Hematopoietic multipotent progenitor cell treated with erythropoietin and hydrocortisone succinate and interleukin-3 and kit ligand, for 8 days (in vitro differentiated cells): Measurements from ENCODE around the gene ZP1.
"Not testable (repeated sequence)": the region's sequence is repeated elsewhere in the genome, so short reads cannot be mapped to it uniquely, and the experiment has no call there.

Experiments
- DNase-seq: peaks from one replicate; pipeline ENCODE4 v3.0.0-alpha.2; 2015

ZP1 gene

DNA sequence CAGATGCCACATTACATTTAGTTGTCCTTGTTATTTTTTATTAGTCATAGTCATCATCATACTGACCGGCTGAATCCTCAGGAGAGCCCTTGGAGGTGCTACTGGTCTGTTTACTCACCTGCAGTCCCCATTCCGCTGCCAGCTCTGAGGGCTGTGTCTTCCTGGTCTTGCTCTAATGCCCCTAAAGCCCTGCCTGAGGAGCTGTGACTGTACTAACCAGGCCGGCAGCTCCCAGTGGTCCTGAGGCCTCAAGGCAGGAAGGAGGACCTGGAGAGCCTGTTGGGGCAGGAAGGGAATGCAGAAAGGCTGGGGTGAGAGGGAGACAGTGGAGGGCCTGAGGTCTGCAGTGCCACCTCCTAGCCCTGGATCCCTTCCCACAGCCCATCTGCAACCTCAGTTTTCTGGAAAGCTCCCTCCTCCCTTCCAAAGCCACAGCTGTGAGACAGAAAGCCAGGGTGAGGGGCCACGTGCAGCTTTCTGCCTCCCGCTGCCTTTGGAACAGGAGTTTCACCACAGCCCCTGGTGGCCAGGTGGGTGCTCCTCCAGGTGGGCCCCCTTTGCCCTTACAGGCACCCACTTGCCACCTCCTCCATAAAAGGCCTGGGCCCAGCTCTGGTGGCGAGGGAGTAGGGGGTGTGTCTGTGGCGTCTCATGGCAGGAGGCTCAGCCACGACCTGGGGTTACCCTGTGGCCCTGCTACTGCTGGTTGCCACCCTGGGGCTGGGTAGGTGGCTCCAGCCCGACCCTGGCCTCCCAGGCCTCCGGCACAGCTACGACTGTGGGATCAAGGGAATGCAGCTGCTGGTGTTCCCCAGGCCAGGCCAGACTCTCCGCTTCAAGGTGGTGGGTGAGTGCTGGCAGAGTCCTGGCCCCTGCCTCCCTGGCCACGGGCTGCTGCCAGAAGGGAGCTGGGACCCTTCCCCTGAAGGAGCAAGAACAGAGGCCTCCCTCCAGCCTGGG, at the start of gene ZP1:
Gene ZP1 (plus strand): TSS at position 632 of the 960 bp plus-strand sequence. CDS start 20 bp downstream, at position 652.
- no peak for DNase-seq

- no peak for DNase-seq
These were observed 49.3 kb upstream of the ZP1 start for GRCh38 chr11:60818057-60818456.

DNA sequence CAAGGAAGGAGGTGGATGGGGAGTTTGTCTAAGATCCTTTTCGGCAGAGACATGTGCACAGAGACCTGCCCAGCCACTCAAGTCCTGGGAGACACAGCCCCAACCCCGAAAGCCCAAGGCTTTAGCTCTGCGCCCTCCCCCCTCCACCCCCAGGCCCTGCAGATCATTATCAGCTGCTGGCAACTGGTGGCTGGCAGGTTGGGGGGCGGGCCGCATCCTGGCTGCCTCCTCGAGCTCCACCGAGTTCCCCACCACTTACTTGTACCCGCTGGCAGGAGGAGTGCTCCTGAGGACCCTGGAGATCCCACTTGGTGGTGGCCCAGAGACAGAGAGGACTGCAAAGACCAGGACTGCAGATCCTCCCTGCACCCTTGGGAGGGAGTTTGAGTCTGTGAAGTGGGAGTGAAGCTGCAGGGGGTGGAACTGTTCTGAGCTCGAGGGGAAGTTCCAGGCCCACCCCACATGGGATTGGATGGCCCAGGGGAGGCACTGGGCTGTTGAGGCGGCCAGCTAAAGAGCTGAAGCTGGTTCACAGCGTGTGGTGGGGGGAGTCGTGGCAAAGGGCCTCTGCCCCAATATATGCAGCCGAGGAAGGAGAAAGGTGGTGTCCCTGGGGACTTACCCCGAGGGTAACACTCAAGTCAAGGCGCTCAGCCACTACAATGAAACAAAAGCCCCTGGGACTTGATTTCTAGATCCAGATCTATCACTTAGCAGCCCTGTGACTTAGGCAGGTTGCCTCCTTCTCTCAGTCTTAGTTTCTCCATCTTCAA, 45.3 kb upstream of the ZP1 start:
- DNase-seq: no peak

- DNase-seq: not testable (repeated sequence)
These were observed 43.5 kb upstream of the ZP1 start for GRCh38 chr11:60823745-60824306.

DNA sequence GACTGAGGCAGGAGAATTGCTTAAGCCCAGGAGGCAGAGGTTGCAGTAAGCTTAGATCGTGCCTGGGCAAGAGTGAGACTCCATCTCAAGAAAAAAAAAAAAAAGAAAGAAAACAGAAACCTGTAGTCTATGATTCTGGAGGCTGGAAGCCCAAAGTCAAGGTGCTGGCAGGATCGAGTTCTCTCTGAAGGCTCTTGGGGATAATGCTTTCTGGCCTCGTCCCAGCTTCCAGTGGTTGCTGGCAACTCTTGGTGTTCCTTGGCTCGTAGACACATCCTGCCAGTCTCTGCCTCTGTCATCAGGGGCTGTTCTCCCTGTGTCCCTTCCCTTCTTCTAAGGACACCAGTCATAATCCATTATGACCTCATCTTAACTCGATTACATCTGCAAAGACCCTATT, 42.2 kb upstream of the ZP1 start:
- no peak for DNase-seq

GRCh38 chr11:60825790-60826189, 41.6 kb upstream of the ZP1 start:
- DNase-seq: no peak

GRCh38 chr11:60830478-60831142, 36.7 kb upstream of the ZP1 start:
- DNase-seq: no peak

DNA sequence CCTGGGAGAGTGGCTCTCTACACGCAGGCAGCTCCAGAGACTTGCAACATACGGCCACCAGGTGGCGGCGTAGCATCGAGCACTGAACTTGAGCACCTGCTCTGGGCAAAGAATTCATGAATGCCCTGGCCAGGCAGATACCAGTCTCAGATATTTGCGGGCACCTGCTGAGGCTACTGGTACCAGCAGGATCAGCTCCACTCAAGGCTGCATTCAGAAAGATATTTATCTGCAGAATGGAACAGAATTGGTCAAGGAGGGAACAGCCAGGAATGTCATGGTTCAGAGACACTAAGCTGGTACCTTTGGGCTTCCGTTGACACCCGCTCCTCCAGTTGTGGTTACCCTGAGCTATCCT, 36.2 kb upstream of the ZP1 start:
- DNase-seq: peak; percentile 82

- peak; percentile 39 for DNase-seq
These were observed 35.8 kb upstream of the ZP1 start for GRCh38 chr11:60831501-60832079.

GRCh38 chr11:60834742-60835533, 32.4 kb upstream of the ZP1 start:
- DNase-seq: no peak

DNA sequence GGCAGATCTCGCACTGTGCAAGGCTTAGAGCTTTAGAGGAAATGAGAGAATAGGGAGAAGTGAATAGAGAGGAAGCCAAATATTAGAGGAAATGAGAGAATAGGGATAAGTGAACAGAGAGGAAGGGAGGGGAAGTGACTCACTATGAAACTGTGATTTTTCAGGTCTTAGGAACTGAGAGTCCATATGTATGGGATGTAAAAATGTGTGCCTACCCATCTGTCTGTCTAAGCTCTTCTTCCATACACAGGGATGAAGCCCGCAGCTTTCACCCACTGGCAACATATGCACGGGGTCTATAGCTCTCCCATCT, 31.9 kb upstream of the ZP1 start:
- DNase-seq: no peak

GRCh38 chr11:60836866-60837515, 30.4 kb upstream of the ZP1 start:
- no peak for DNase-seq

DNA sequence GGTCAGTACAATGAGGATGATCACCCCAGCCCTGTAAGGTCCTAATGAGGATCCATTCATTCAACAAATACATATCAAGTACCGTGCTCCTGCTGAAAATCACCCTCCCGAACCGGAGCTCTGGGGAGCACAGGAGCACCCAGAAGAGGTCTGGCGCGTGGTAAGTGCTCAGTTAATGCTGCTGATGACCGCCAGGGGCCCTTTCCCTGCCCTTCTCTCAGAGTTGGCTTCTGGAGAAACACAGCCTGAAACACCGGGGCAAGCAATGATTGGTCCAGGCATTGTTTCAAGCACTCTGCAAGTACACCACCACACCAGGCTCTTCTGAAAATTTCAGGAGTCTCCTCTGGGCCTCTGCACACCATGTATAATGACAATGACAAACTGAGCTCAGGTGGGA, 29.2 kb upstream of the ZP1 start:
- DNase-seq: no peak

DNA sequence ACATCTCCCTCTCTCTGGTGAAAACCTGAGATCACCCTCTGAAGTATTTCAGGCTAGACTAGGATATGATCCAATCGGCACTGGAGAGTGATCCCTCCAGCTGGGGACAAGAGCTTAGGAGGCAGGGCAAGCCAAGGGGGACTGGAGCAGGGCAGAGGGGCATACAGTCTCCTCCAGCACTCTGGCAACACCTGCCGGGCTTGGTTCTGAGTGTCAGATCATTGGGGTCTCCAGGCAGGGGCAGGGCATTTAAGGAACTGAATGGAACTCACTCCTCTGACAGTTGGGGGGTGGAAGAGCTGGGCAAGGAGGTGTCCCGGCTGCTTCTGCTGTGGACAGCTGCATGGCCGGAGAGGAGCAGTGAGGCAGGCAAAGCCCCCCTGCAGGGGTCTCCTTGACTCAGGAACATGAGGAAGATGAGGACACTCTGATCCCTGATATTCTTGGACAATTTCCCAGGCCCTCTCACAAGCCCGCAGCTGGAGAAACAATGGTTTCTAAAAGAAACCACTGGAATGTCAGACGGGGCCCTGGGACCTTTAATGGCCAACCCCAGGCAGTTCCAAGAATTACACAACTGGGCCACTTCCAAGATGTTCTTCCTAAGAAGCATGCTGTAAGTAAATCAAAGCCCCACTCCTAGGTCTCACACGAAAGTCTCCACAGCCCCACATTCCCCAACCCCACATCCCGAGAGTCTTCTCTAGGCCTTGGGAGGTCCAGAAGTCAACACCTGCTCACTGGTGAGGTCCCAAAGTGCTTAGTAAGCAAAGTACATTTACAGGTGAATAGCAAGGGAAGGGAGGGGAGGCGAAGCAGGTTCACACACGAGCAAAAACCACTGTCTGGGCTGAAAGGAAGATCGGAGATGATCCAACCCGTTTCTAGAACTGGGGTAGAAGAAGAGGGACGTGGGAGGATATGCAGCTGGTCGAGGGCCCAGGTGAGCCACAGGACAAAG, 26.6 kb upstream of the ZP1 start:
- no peak for DNase-seq

DNA sequence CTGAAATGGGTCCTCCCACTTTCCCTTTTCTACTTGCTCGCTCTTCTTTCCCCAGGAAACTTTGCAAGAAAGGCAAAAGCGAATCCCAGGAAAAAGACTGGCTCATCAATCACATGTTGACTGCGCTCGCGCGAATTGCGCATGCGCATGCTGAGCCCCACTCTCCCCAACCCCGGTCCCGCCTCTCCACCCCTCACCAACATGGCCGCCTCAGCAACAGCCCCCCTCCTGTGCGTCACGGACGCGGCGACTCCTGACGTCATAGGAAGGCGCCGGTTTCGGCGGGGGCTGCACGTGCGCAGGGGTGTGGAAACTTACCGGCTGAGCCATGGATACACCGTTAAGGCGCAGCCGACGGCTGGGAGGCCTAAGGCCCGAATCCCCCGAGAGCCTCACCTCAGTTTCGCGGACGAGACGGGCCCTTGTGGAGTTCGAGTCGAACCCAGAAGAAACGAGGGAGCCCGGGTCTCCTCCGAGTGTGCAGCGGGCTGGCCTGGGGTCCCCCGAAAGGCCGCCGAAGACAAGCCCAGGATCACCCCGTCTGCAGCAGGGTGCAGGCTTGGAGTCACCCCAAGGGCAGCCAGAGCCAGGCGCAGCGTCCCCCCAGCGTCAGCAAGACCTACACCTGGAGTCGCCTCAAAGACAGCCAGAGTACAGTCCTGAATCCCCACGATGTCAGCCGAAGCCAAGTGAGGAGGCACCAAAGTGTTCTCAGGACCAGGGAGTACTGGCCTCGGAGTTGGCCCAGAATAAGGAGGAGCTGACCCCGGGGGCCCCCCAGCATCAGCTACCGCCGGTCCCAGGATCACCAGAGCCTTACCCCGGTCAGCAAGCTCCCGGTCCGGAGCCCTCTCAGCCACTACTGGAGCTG, 25.3 kb upstream of the ZP1 start, which contains the start of gene CCDC86:
Gene CCDC86 (plus strand): TSS at position 317 of the 871 bp plus-strand sequence. CDS start 12 bp downstream, at position 329.
- peak; percentile 94 for DNase-seq

- no peak for DNase-seq
These were observed 24.4 kb upstream of the ZP1 start for GRCh38 chr11:60842668-60843600.

DNA sequence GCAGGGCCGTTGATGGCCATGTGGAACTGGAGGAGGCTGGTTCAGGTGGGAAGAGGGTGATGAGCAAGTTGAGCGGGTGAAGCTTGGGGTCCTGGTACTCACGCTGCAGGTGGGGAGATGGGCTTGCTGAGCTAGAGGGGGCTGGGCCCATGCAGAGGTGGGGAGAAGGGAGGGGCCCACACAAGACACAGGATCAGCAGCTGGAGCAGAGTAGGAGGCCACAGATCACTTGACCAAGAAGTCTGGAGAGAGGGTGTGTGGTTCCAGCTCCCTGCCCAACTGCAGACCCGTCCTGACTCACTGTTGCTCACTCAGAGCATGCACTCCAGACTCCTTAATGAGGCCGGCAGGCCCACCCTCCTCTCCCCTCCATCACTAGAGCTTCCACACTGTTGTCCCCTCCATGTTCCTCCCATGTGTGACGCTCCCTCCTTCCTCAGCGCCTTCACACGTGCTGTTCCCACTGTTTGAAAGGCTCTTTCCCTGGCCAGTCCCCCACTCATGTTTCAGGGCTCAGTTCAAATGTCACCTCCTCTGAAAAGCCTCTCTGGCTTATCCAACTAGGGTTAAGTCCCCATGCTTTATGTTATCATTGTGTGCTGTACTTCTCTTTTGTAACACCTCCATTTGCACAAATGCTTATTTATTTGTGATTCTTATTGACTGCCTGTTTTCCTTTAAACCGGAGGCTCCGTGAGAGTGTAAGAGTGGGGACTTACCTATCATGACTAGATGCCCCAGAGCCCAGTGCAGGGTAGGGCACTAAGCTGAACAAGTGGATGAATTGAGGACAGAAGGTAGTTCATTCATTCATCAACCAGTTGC, 23.1 kb upstream of the ZP1 start:
- DNase-seq: no peak
